Measurements from ENCODE around the gene MYH7. TPM values are rescaled to one million over a fixed set of nuclear protein-coding genes. Genes with fewer than 3 reads are reported as not detected.
"Not testable (repeated sequence)": the region's sequence is repeated elsewhere in the genome, so short reads cannot be mapped to it uniquely, and the experiment has no call there.

The MYH7 gene
- total RNA-seq, 1 experiment from 2014 or later, result not detected

- DNase-seq (ENCODE audit: low read depth in 1 of 2, low spot score in 2 of 2), result no peak
- no peaks in the 10 kb centered on the region for H3K36me3 ChIP-seq
- no peaks in the 10 kb centered on the region for H3K9me3 ChIP-seq (replicated peaks)
- no peaks in the 10 kb centered on the region; the same call in none of the 2 replicates for H3K27me3 ChIP-seq (replicated peaks)
- H3K4me3 ChIP-seq, result no peak overlapping the region
- no peak overlapping the region for H3K27ac ChIP-seq
- no peaks in the 10 kb centered on the region for H3K4me1 ChIP-seq (replicated peaks)
These were observed 47.3 kb downstream of the MYH7 start for GRCh38 chr14:23387916-23388882.

- Histone ChIP-seq H3K4me3 (no peak overlapping the region), H3K4me1 (replicated peaks) (no peaks in the 10 kb centered on the region), H3K27me3 (replicated peaks) (no peaks in the 10 kb centered on the region; the same call in none of the 2 replicates), H3K9me3 (replicated peaks) (no peaks in the 10 kb centered on the region), H3K27ac (no peak overlapping the region), H3K36me3 (no peaks in the 10 kb centered on the region)
- no peak for DNase-seq (ENCODE audit: low read depth in 1 of 2, low spot score in 2 of 2)
These were observed 48.5 kb downstream of the MYH7 start for GRCh38 chr14:23386999-23387398.

- H3K27ac ChIP-seq; H3K36me3 ChIP-seq; H3K9me3 ChIP-seq (replicated peaks); H3K27me3 ChIP-seq (replicated peaks); DNase-seq (ENCODE audit: low read depth in 1 of 2, low spot score in 2 of 2); H3K4me3 ChIP-seq; H3K4me1 ChIP-seq (replicated peaks): not testable (repeated sequence)
These were observed 49.2 kb downstream of the MYH7 start for GRCh38 chr14:23386266-23386657.

GRCh38 chr14:23385642-23386265 lies 49.7 kb downstream of the MYH7 start:
- Histone ChIP-seq H3K27me3 (replicated peaks) (no peaks in the 10 kb centered on the region; the same call in none of the 2 replicates), H3K36me3 (no peaks in the 10 kb centered on the region), H3K9me3 (replicated peaks) (no peaks in the 10 kb centered on the region), H3K4me3 (no peak overlapping the region), H3K4me1 (replicated peaks) (no peaks in the 10 kb centered on the region), H3K27ac (no peak overlapping the region)
- no peak for DNase-seq (ENCODE audit: low read depth in 1 of 2, low spot score in 2 of 2)

- no peaks in the 10 kb centered on the region for H3K36me3 ChIP-seq
- DNase-seq (ENCODE audit: low read depth in 1 of 2, low spot score in 2 of 2), result no peak
- no peak overlapping the region for H3K27ac ChIP-seq
- no peaks in the 10 kb centered on the region for H3K4me1 ChIP-seq (replicated peaks)
- H3K4me3 ChIP-seq, result no peak overlapping the region
- H3K9me3 ChIP-seq (replicated peaks), result no peaks in the 10 kb centered on the region
- no peaks in the 10 kb centered on the region; the same call in none of the 2 replicates for H3K27me3 ChIP-seq (replicated peaks)
These were observed 50.2 kb downstream of the MYH7 start for GRCh38 chr14:23385244-23385641.

GRCh38 chr14:23384364-23385080 lies 50.9 kb downstream of the MYH7 start:
- DNase-seq (ENCODE audit: low read depth in 1 of 2, low spot score in 2 of 2), result no peak

GRCh38 chr14:23382731-23383440 lies 52.6 kb downstream of the MYH7 start:
- no peaks in the 10 kb centered on the region for H3K4me1 ChIP-seq (replicated peaks)
- no peak overlapping the region for H3K27ac ChIP-seq
- DNase-seq (ENCODE audit: low read depth in 1 of 2, low spot score in 2 of 2), result no peak
- H3K36me3 ChIP-seq, result no peaks in the 10 kb centered on the region
- no peaks in the 10 kb centered on the region for H3K9me3 ChIP-seq (replicated peaks)
- no peaks in the 10 kb centered on the region; the same call in none of the 2 replicates for H3K27me3 ChIP-seq (replicated peaks)
- no peak overlapping the region for H3K4me3 ChIP-seq

More at GRCh38 chr14:23384364-23385080, 50.9 kb downstream of the MYH7 start:
- Histone ChIP-seq H3K36me3 (no peaks in the 10 kb centered on the region), H3K4me1 (replicated peaks) (no peaks in the 10 kb centered on the region), H3K27ac (no peak overlapping the region), H3K27me3 (replicated peaks) (no peaks in the 10 kb centered on the region; the same call in none of the 2 replicates), H3K4me3 (no peak overlapping the region), H3K9me3 (replicated peaks) (no peaks in the 10 kb centered on the region)

GRCh38 chr14:23382276-23382675 lies 53.2 kb downstream of the MYH7 start:
- DNase-seq (ENCODE audit: low read depth in 1 of 2, low spot score in 2 of 2), result no peak
- H3K4me1 ChIP-seq (replicated peaks), result no peaks in the 10 kb centered on the region
- no peak overlapping the region for H3K27ac ChIP-seq
- H3K27me3 ChIP-seq (replicated peaks), result no peaks in the 10 kb centered on the region; the same call in none of the 2 replicates
- H3K36me3 ChIP-seq, result no peaks in the 10 kb centered on the region
- no peaks in the 10 kb centered on the region for H3K9me3 ChIP-seq (replicated peaks)
- H3K4me3 ChIP-seq, result no peak overlapping the region

GRCh38 chr14:23381871-23382270 lies 53.6 kb downstream of the MYH7 start:
- Histone ChIP-seq H3K27me3 (replicated peaks) (peaks cover 2% of the 10 kb centered on the region), H3K4me3 (no peak overlapping the region), H3K4me1 (replicated peaks) (no peaks in the 10 kb centered on the region), H3K36me3 (no peaks in the 10 kb centered on the region), H3K9me3 (replicated peaks) (no peaks in the 10 kb centered on the region), H3K27ac (no peak overlapping the region)
- no peak for DNase-seq (ENCODE audit: low read depth in 1 of 2, low spot score in 2 of 2)

GRCh38 chr14:23380976-23381375 lies 54.5 kb downstream of the MYH7 start:
- no peaks in the 10 kb centered on the region for H3K36me3 ChIP-seq
- H3K4me3 ChIP-seq, result no peak overlapping the region
- H3K4me1 ChIP-seq (replicated peaks), result no peaks in the 10 kb centered on the region
- DNase-seq (ENCODE audit: low read depth in 1 of 2, low spot score in 2 of 2), result no peak
- no peaks in the 10 kb centered on the region for H3K9me3 ChIP-seq (replicated peaks)
- H3K27me3 ChIP-seq (replicated peaks), result peaks cover 3% of the 10 kb centered on the region
- no peak overlapping the region for H3K27ac ChIP-seq

- Histone ChIP-seq H3K4me3 (no peak overlapping the region), H3K27ac (no peak overlapping the region), H3K27me3 (replicated peaks) (peaks cover 3% of the 10 kb centered on the region), H3K9me3 (replicated peaks) (no peaks in the 10 kb centered on the region), H3K36me3 (no peaks in the 10 kb centered on the region), H3K4me1 (replicated peaks) (no peaks in the 10 kb centered on the region)
- DNase-seq (ENCODE audit: low read depth in 1 of 2, low spot score in 2 of 2), result no peak
These were observed 55.1 kb downstream of the MYH7 start for GRCh38 chr14:23380197-23380914.

GRCh38 chr14:23379366-23380196 lies 55.9 kb downstream of the MYH7 start:
- Histone ChIP-seq H3K4me3 (no peak overlapping the region), H3K9me3 (replicated peaks) (no peaks in the 10 kb centered on the region), H3K27ac (no peak overlapping the region), H3K4me1 (replicated peaks) (no peaks in the 10 kb centered on the region), H3K27me3 (replicated peaks) (peaks cover 3% of the 10 kb centered on the region), H3K36me3 (no peaks in the 10 kb centered on the region)
- DNase-seq (ENCODE audit: low read depth in 1 of 2, low spot score in 2 of 2), result peak in 1 of 2 experiments; percentile 18

Measured in SJSA1 (cell line).